GM21367 (cell line): ENCODE results near the gene TMEM50B.
"Not testable (repeated sequence)": the region's sequence is repeated elsewhere in the genome, so short reads cannot be mapped to it uniquely, and the experiment has no call there.

Source experiments
- ATAC-seq: cut with Tn5 transposase; IDR thresholded peaks from one replicate; pipeline ENCODE4 v1.9.1; 2021; ENCODE audit not compliant: unreplicated experiment

The TMEM50B gene

DNA sequence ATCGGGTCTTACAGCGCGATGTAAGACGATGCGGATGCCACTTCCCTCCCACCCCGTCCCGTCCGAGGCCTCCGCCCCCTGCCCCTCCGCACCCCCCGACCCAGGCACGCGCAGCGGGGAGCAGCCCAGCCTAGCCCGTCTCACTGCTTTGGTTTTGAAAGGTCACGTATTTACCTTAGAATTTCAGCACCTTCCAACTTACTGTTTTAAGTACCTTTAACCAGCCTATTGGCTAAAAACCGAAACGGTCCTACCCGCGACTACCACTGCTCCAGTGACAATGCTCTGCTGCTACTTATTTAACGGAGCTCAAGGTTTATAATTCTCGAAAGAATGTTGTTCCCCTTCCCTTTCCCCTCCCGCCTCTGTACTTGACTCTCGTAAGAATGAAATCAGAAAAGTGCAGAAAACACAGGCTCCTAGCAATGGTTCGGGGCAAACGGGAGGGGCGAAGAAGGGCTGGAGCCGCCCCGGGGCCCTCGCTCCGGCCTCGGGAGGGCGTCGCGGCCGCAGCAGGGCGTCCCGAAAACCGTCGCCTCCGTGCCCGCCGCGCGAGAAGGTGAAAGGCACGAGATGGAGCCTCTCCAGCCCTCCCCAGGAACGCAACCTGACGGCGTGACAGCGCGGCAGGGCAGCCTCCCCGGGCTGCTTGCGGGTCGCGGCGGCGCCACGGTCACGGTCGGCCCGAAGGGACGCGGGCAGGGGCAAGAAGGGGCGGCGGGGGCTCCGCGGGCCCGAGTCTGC, 667 bp downstream of the TMEM50B start:
- ATAC-seq = peak; percentile 26

DNA sequence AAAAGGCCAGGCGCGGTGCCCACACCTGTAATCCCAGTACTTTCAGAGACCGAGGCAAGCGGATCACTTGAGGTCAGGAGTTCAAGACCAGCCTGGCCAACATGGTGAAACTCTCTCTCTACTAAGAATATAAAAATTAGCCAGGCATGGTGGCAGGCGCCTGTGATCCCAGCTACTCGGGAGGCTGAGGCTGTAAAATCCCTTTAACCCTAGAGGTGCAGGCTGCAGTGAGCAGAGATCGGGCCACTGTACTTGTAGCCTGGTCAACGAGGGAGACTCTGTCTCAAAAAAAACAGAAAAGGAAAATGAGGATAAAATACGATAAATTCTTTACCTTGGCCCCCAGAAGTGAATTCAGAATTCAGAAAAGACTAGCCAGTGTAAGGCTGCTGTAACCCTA, 1.6 kb downstream of the TMEM50B start:
- no peak for ATAC-seq

DNA sequence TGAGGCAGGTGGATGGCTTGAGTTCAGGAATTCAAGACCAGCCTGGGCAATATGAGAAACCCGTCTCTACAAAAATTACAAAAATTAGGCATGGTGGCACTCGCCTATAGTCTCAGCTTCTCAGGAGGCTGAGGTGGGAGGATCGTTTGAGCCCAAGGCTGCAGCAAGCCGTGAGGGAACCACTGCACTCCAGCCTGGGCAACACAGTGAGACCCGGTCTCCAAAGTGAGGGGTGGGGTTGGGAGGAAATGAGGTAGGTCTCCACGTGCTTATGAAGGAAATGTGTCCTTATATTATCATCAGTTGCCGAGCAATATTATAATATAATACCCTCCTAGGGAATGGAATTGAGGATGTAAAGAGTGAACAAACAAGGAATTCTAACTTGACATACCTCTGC, 2.7 kb downstream of the TMEM50B start:
- ATAC-seq = no peak

DNA sequence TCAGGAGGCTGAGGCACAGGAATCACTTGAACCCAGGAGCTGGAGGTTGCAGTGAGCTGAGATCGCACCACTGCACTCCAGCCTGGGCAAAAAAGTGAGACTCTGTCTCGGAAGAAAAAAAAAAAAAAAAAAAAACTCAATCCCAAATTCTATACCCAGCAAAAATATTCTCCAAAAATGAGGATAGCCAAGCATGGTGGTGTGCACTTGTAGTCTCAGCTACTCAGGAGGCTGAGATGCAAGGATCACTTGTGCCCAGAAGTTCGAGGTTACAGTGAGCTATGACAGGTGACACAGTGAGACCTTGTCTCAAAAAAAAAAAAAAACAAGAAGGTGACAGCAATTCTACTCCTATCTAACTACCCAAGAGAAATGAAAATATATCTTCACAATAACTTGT, 6.4 kb downstream of the TMEM50B start:
- ATAC-seq = no peak

DNA sequence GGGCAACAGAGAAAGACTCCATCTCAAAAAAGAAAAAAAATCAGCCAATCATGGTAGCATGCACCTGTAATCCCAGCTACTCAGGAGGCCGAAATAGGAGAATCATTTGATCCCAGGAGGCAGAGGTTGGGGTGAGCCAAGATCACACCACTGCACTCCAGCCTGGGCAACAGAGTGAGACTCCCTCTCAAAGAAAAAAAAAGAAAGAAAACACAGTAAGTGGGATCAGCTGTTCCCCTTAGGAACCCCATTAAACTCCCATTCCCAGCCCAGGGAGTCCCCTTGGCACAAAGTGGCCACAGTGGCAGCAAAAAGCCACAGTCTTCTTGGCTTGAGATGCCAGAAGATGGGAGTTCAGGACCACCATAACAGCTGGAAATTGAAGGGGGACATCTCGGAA, 9.1 kb downstream of the TMEM50B start:
- ATAC-seq = no peak

DNA sequence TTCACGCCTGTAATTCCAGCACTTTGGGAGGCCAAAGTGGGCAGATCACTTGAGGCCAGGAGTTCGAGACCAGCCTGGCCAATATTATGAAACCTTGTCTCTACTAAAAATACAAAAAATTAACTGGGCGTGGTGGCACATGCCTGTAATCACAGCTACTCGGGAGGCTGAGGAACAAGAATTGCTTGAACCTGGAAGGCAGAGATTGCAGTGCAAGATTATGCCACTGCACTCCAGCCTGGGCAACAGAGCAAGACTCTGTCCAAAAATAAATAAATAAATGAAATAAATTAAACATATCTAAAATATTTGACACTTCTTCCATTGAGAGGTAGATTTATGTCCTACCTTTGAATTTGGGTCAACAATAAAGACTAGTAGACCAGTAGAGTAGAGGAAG, 10.6 kb downstream of the TMEM50B start:
- ATAC-seq = not testable (repeated sequence)

DNA sequence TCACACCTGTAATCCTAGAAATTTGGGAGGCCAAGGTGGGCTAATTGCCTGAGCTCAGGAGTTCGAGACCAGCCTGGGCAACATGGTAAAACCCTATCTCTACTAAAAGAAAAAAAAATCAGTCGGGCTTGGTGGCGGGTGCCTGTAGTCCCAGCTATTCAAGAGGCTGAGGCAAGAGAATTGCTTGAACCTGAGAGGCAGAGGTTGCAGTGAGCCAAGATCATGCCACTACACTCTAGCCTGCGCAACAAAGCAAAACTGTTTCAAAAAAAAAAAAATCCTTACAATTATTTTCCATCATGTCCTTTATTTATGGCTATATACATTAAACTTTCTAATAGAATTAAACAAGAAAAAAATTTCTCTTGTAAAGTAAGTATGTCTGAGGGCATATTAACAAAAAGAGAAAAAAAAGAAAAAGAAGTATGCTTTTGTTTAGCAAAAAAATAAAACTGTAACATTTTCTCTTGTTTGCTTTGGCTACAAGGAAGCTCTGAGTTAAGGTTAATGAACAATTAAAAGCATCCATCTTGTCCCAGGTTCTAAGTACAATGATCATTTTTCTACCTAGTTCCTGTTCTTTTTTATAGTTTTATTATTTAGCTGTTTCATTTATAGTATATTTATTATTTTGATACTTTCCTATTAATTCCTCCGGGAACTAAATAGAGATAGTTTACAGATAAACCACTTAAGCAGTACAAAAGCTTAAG, 18.1 kb downstream of the TMEM50B start:
- no peak for ATAC-seq

DNA sequence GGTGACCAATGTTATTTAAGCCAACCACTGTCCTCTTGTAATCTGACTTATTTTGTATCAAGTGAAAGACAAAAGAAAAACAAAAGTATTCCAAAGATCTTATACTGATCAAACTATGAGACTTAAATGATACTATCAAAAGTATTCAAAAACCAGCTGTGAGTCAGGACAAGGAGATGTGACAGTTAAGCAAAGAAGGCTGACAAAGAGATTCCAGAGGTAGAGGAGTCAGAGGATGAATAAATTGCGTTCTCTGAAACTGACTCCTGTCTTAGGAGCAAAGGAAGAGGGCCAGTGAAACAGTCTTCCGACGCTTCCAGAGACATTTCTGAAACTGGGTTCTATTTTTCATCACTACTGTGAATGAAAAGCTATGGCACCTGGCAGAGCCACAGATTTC, 20.9 kb downstream of the TMEM50B start:
- no peak for ATAC-seq

DNA sequence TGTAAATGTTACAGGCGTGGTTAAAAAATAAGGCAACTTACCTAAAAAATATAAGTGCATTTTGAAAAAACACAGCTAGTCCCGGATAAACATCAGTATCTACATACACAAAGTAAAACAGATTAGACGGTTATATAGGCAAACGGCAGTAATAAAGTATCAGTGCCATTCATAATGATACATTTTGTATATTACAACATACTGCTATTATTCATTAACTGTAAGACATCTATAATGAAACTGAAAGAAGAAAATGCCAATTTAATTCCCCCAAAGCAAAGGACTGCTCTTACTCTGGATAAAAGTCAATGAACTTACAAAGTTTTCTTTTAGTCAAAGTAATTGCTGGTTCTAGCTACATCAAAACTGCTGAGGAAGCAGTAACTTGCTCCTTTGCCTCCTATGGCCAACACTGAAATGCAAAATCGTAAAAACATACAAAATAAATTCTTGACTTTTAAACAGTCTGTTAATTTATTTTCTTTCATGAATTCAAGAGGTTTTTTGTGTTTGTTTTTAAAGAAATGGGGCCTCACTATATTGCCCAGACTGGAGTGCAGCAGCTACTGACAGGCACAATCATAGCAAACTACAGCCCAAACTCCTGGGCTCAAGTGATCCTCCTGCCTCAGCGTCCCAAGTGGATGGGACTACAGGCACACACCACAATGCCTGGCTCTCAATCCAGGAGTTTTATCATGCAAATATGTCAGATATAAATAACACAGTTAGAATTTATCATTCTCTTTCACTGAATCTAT, 23.9 kb downstream of the TMEM50B start:
- no peak for ATAC-seq

DNA sequence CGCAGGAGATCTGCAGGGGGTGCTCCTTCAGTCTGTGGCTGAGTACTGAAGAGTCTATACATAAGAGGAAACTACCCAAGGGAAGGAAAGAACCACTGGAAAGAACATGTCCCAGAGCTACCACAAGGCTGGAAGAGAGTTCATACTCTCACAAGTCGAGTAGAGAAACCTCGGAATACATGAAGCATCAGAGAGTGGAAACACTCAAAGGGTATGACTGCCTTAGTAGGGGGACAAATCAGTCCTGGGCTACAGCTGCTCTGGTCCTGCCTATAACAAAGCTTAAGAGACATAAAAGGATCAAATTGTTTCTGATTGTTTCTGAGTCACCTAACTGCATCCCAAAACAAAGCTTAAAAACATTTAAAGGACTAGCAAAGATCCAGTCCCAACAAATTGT, 27.4 kb downstream of the TMEM50B start:
- ATAC-seq = no peak

DNA sequence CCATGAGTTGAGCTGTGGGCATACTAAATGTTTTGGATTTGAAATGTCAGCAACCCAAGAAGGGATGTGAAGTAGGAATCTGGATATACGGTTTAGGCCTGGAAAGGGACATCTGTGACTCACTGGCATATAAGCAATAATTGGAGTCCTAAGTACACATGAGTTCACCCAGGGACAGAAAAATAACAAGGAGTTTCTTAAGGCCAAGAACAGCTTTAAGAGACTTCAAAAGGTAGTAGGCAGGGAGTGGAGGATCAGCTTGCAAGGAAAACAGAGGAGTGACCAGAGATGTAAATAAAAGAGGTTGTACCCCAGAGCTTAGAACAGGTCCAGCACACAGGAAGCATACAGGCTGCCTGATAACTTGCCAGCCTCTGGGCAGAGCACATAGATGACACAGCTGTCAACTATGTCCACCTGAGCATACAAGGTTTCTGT, 28.1 kb downstream of the TMEM50B start:
- no peak for ATAC-seq

DNA sequence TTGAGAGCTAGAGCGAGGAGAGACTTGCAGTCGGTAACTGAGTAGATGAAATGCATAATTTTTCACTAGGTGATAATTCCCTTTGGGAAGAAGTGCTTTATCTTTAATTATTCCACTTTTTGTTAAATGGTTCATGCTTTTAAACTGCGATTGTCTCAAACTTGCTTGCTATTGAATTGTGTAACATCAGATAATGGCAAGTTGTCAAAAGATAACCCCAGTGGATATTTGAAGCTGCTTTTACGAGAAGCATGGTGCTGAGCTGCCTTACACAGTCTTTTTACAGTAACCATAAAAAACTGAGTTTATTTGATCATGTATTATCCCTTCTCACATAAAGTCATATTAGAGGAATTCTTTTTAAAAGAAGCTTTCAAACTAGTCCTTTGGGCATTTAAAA, 30.2 kb downstream of the TMEM50B start:
- ATAC-seq = no peak

DNA sequence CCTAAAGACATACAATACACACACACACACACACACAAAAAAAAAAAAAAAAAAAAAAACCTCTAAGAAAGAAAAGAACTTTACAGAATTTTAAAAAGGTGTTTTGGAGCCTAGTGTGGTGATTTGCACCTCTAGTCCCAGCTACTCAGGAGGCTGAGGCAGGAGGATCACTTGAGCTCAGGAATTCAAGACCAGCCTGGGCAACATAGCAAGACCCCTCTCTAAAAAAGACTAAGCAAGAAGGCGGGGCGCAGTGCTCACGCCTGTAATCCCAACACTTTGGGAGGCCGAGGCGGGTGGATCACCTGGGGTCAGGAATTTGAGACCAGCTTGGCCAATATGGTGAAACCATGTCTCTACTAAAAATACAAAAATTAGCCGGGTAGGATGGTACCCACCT, 33.2 kb downstream of the TMEM50B start:
- ATAC-seq = not testable (repeated sequence)

DNA sequence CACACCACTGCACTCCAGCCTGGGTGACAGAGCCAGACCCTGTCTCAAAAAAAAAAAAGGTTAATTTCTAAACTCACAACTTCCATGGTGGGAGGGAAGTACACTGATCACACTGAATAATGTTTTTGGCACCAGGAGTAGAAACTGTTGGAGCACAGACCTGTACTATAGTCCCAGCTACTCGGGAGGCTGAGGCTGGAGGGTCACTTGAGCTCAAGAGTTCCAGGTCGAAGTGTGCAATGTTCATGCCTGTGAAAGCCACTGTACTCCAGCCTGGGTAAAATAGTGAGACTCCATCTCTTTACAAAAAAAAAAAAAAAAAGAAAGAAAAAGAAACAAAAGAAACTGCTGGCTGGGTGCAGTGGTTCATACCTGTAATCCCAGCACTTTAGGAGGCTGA, 35.3 kb downstream of the TMEM50B start:
- ATAC-seq = no peak

DNA sequence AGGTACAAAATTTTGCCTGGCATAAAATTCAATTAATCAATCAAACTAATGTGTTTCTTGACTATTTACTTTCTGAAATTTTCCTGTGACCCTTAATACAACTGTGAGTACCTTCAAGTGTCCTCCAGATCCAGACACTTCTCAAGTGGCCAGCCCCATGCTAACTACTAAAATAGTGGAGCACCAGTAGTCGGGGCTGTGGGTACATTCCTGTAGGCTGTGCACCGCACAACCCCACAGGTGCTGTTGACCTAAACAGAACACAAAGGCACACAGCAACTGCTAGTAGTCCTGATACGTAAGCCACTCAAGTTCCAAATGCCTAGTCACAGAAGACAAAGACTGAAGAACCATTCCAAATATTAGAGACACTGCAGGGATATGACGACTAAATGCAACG, 36.6 kb downstream of the TMEM50B start:
- ATAC-seq = no peak

DNA sequence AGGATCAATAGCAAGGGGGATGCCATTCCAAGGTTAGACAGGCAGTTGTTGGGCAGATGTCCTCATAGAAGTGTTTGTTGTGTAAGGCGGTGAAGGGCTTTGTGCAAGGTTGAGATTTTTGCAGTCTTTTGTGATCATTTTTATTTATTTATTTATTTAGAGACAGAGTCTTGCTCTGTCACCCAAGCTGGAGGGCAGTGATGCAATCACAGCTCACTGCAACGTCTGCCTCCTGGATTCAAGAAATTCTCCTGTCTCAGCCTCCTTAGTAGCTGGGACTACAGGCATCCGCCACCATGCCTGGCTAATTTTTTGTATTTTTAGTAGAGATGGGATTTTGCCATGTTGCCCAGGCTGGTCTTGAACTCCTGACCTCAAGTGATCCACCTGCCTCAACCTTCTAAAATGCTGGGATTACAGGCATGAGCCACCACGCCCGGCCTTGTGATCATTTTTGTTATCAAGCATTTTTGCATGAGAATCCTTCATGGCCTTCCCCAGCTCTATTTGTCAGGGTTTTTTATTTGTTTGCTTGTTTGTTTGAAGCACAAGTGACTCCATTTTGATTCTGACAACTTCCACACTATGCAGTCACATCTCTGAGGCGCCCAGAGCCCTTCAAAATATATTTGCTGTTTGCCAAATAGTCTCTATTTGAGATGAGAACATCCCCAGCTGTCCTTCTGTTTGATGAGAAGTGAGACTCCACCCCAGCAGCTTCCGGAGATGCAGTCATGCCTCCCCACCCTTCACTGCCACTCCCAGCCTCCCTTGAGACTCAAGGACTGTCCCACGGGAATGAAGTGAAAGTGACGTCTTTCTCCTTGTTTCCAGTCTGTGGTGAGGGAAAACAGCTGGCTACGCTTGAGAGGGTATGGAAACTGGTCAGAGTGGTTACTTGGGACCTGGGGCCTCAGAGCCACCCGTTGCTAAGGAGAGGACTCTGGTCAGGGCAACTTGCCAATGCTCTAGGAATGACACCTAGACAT, 38.0 kb downstream of the TMEM50B start:
- ATAC-seq = peak; percentile 63

DNA sequence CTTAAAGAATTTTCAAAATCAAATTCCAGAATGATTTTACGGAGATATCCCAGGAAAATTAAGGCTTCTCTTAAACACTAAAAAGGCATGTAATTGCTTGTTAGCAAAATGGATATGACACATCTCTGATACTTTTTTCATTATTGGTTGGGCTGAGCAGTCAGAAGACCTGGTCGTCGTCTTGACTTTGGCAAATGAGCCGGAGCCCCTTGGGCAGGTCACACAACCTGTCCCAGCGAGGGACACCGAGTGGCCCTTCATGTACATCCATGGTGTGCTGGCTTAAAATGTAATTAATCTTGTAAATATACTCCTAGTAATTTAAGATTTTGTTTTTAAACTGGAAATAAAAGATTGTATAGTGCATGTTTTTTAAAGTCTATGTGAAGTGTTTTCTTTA, 42.6 kb downstream of the TMEM50B start:
- ATAC-seq = no peak

DNA sequence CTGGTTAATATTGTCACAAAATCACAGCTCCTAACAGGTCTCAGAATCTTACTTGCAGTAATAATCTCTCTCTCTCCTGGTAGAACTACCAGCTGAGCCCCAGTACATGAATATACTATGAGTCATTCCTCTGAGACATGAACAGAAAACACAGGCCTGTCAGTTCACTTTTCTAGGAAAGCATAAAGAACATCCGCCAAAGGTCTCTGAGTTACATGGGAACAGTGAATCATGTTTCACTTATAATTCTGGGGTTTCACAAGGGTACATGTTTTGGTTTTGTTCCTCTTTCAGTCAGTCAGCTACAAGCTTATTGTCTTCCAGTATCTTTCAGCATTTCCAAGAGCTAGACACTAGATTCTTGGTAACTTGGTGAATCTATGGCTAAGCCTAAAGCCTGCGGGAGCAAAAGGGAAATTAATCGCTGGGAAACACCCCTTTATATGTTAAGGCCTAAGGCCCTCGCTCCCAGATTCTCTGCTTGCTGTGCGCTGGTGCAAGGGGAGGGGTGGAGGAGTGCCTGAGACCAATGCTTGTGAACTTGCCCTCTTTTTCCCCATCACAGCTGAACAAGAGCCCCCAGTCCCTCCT, 44.9 kb downstream of the TMEM50B start:
- ATAC-seq = peak; percentile 84

DNA sequence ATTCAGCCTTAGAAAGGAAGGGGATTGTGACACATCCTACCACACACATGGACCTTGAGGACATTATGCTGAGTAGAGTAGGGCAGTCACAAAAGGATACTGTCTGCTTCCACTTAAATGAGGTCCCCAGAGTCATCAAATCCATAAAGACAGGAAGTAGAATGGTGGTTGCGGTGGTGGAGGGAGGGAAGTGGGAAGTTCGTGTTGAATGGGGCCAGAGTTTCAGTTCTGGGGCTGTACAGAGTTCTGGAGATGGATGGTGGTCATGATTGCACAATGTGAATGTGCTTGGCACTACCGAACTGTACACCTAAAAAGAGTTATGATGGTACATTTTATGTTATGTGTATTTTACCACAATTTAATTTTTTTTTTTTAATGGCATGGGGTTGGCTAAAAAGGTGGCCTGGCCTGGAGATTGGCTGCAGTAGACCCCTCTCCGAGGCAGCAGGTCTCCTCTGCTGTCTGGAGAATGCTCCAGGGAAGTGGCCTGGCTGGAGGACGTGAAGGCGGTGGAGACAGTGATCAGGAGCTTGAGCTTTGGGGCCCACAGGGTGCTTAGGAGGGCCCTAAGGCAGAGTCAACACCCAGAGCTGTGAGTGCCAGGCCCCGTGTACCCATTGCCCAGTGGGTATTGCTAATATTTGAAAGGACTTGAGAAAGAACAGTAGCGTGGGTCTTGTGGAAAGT, 46.2 kb downstream of the TMEM50B start:
- ATAC-seq = no peak

DNA sequence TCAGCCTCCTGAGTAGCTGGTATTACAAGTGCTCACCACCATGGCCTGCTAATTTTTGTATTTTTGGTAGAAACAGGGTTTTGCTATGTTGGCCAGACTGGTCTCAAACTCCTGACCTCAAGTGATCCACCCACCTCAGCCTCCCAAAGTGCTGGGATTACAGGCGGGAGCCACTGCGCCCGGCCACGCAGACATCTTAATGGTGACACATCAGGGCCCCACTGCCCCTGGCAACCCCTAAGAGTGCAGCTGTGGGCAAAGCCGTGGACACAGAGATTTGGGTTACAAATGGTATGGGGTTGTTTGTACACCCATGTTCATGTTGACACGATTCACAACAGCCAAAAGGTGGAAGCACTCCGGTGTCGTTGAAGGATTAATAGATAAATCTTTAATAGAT, 46.8 kb downstream of the TMEM50B start:
- no peak for ATAC-seq
